Activated naive CD4-positive, alpha-beta T cell treated with anti-CD3 and anti-CD28 coated beads, Interleukin-2, amount 10 ng/mL, durations not matched to agents 7 days and 5 days (primary cell): Measurements from ENCODE around the gene CTNNA3.
A peak's percentile ranks its signal among the peaks of the same experiment; 100 is the strongest.
"Not testable (repeated sequence)": the region's sequence is repeated elsewhere in the genome, so short reads cannot be mapped to it uniquely, and the experiment has no call there.

Source experiments
- CTCF ChIA-PET: fragments of 350-600 bp; sonication (Branson Sonifier 250); formaldehyde crosslinking; loops from one replicate; lab custom pipeline; 2021; ENCODE audit warnings: antibody characterized with exemption; lab: Charles Lee
- DNase-seq: peaks from one replicate; pipeline ENCODE4 v3.0.0-alpha.2; 2020
- H3K27ac Mint-ChIP-seq: one replicate; pipeline ENCODE4 v1.8.0; 2021; ENCODE audit warnings: mild to moderate bottlenecking, moderate library complexity, mixed read lengths
- H3K27me3 Mint-ChIP-seq: one replicate; pipeline ENCODE4 v1.8.0; 2021; ENCODE audit warnings: mild to moderate bottlenecking, mixed read lengths
- H3K36me3 Mint-ChIP-seq: one replicate; pipeline ENCODE4 v1.8.0; 2021; ENCODE audit warnings: mixed read lengths
- H3K4me1 Mint-ChIP-seq: one replicate; pipeline ENCODE4 v1.8.0; 2021; ENCODE audit warnings: mixed read lengths
- H3K4me3 Mint-ChIP-seq: one replicate; pipeline ENCODE4 v1.8.0; 2021; ENCODE audit warnings: mild to moderate bottlenecking, moderate library complexity, mixed read lengths
- H3K9me3 Mint-ChIP-seq: one replicate; pipeline ENCODE4 v1.8.0; 2021; ENCODE audit warnings: mixed read lengths

CTNNA3 gene

GRCh38 chr10:67539312-67539711, 156.7 kb downstream of the CTNNA3 start:
- Mint-ChIP-seq H3K27me3 (peaks cover 6% of the 10 kb centered on the region), H3K9me3 (no peaks in the 10 kb centered on the region), H3K4me1 (peaks cover 3% of the 10 kb centered on the region), H3K4me3 (no peak overlapping the region), H3K36me3 (no peaks in the 10 kb centered on the region), H3K27ac (no peak overlapping the region)
- CTCF ChIA-PET = no interaction called here
- no peak for DNase-seq

GRCh38 chr10:67537906-67538305, 158.1 kb downstream of the CTNNA3 start:
- Mint-ChIP-seq H3K36me3 (no peaks in the 10 kb centered on the region), H3K4me3 (no peak overlapping the region), H3K27ac (no peak overlapping the region), H3K9me3 (no peaks in the 10 kb centered on the region), H3K27me3 (peaks cover 4% of the 10 kb centered on the region), H3K4me1 (peaks cover 3% of the 10 kb centered on the region)
- CTCF ChIA-PET = no interaction called here
- DNase-seq = no peak

- CTCF ChIA-PET = no interaction called here
- Mint-ChIP-seq H3K4me1 (peaks cover 3% of the 10 kb centered on the region), H3K9me3 (no peaks in the 10 kb centered on the region), H3K4me3 (no peak overlapping the region), H3K27ac (no peak overlapping the region), H3K27me3 (peaks cover 9% of the 10 kb centered on the region), H3K36me3 (no peaks in the 10 kb centered on the region)
- DNase-seq = no peak
Measured at GRCh38 chr10:67533376-67533775, 162.6 kb downstream of the CTNNA3 start.

- H3K4me1 Mint-ChIP-seq, H3K36me3 Mint-ChIP-seq, DNase-seq, H3K27ac Mint-ChIP-seq, H3K27me3 Mint-ChIP-seq, H3K4me3 Mint-ChIP-seq, H3K9me3 Mint-ChIP-seq: not testable (repeated sequence)
- CTCF ChIA-PET = interaction anchor here (0.6 kb wide), 1 partner anchor 833 kb away, joined by 3 read pairs; no protein-coding TSS in a partner anchor
Measured at GRCh38 chr10:67530990-67531389, 165.0 kb downstream of the CTNNA3 start.

GRCh38 chr10:67527351-67527750, 168.6 kb downstream of the CTNNA3 start:
- H3K27ac Mint-ChIP-seq = no peak overlapping the region
- no peak overlapping the region for H3K4me3 Mint-ChIP-seq
- H3K27me3 Mint-ChIP-seq = peaks cover 7% of the 10 kb centered on the region
- CTCF ChIA-PET = no interaction called here
- H3K36me3 Mint-ChIP-seq = no peaks in the 10 kb centered on the region
- no peaks in the 10 kb centered on the region for H3K9me3 Mint-ChIP-seq
- no peaks in the 10 kb centered on the region for H3K4me1 Mint-ChIP-seq
- no peak for DNase-seq

GRCh38 chr10:67521546-67521945, 174.4 kb downstream of the CTNNA3 start:
- H3K36me3 Mint-ChIP-seq = no peaks in the 10 kb centered on the region
- no peak overlapping the region for H3K4me3 Mint-ChIP-seq
- no peak for DNase-seq
- H3K9me3 Mint-ChIP-seq = no peaks in the 10 kb centered on the region
- CTCF ChIA-PET = interaction anchor here (0.7 to 5.3 kb wide), 7 partner anchors 25 to 594 kb away, joined by 3 to 27 read pairs (median 3); no protein-coding TSS in a partner anchor
- H3K27me3 Mint-ChIP-seq = no peaks in the 10 kb centered on the region
- no peaks in the 10 kb centered on the region for H3K4me1 Mint-ChIP-seq
- no peak overlapping the region for H3K27ac Mint-ChIP-seq

GRCh38 chr10:67520924-67521520, 175.0 kb downstream of the CTNNA3 start:
- no peak overlapping the region for H3K4me3 Mint-ChIP-seq
- H3K36me3 Mint-ChIP-seq = no peaks in the 10 kb centered on the region
- H3K27me3 Mint-ChIP-seq = no peaks in the 10 kb centered on the region
- H3K9me3 Mint-ChIP-seq = no peaks in the 10 kb centered on the region
- no peak overlapping the region for H3K27ac Mint-ChIP-seq
- H3K4me1 Mint-ChIP-seq = no peaks in the 10 kb centered on the region
- peak; percentile 49 for DNase-seq
- CTCF ChIA-PET = interaction anchor here (0.7 to 5.3 kb wide), 7 partner anchors 25 to 594 kb away, joined by 3 to 27 read pairs (median 3); no protein-coding TSS in a partner anchor

- H3K27me3 Mint-ChIP-seq = no peaks in the 10 kb centered on the region
- H3K36me3 Mint-ChIP-seq = no peaks in the 10 kb centered on the region
- CTCF ChIA-PET = interaction anchor here (0.9 to 5.3 kb wide), 3 partner anchors 260 to 1311 kb away, joined by 3 to 27 read pairs (median 3); no protein-coding TSS in a partner anchor
- no peaks in the 10 kb centered on the region for H3K4me1 Mint-ChIP-seq
- H3K4me3 Mint-ChIP-seq = no peak overlapping the region
- no peak for DNase-seq
- no peaks in the 10 kb centered on the region for H3K9me3 Mint-ChIP-seq
- H3K27ac Mint-ChIP-seq = no peak overlapping the region
Measured at GRCh38 chr10:67519434-67519833, 176.6 kb downstream of the CTNNA3 start.

GRCh38 chr10:67518756-67519155, 177.2 kb downstream of the CTNNA3 start:
- Mint-ChIP-seq H3K9me3 (no peaks in the 10 kb centered on the region), H3K27me3 (no peaks in the 10 kb centered on the region), H3K4me3 (no peak overlapping the region), H3K36me3 (no peaks in the 10 kb centered on the region), H3K27ac (no peak overlapping the region), H3K4me1 (no peaks in the 10 kb centered on the region)
- no peak for DNase-seq
- CTCF ChIA-PET = interaction anchor here (5.3 kb wide), 1 partner anchor 260 kb away, joined by 27 read pairs; no protein-coding TSS in a partner anchor

- H3K4me3 Mint-ChIP-seq = no peak overlapping the region
- no peaks in the 10 kb centered on the region for H3K36me3 Mint-ChIP-seq
- H3K4me1 Mint-ChIP-seq = no peaks in the 10 kb centered on the region
- no peak for DNase-seq
- no peak overlapping the region for H3K27ac Mint-ChIP-seq
- CTCF ChIA-PET = interaction anchor here (5.3 kb wide), 1 partner anchor 261 kb away, joined by 27 read pairs; no protein-coding TSS in a partner anchor
- H3K9me3 Mint-ChIP-seq = no peaks in the 10 kb centered on the region
- no peaks in the 10 kb centered on the region for H3K27me3 Mint-ChIP-seq
Measured at GRCh38 chr10:67518043-67518442, 178.0 kb downstream of the CTNNA3 start.

GRCh38 chr10:67506757-67507091, 189.3 kb downstream of the CTNNA3 start:
- Mint-ChIP-seq H3K4me3 (no peak overlapping the region), H3K36me3 (no peaks in the 10 kb centered on the region), H3K27me3 (no peaks in the 10 kb centered on the region), H3K4me1 (no peaks in the 10 kb centered on the region), H3K9me3 (peaks cover 2% of the 10 kb centered on the region), H3K27ac (no peak overlapping the region)
- DNase-seq = no peak
- CTCF ChIA-PET = no interaction called here

- no peaks in the 10 kb centered on the region for H3K27me3 Mint-ChIP-seq
- H3K9me3 Mint-ChIP-seq = peaks cover 2% of the 10 kb centered on the region
- DNase-seq = no peak
Measured at GRCh38 chr10:67506083-67506756, 189.8 kb downstream of the CTNNA3 start.

GRCh38 chr10:67492317-67493019, 203.5 kb downstream of the CTNNA3 start:
- Mint-ChIP-seq H3K9me3 (no peaks in the 10 kb centered on the region), H3K4me3 (no peak overlapping the region)

More at GRCh38 chr10:67506083-67506756, 189.8 kb downstream of the CTNNA3 start:
- no peak overlapping the region for H3K4me3 Mint-ChIP-seq
- H3K36me3 Mint-ChIP-seq = no peaks in the 10 kb centered on the region
- no peak overlapping the region for H3K27ac Mint-ChIP-seq
- H3K4me1 Mint-ChIP-seq = no peaks in the 10 kb centered on the region
- CTCF ChIA-PET = no interaction called here

GRCh38 chr10:67487906-67488619, 207.9 kb downstream of the CTNNA3 start:
- no peaks in the 10 kb centered on the region for H3K36me3 Mint-ChIP-seq
- no peaks in the 10 kb centered on the region for H3K9me3 Mint-ChIP-seq
- H3K4me3 Mint-ChIP-seq = no peak overlapping the region
- no peak overlapping the region for H3K27ac Mint-ChIP-seq
- DNase-seq = no peak
- no peaks in the 10 kb centered on the region for H3K27me3 Mint-ChIP-seq
- no peaks in the 10 kb centered on the region for H3K4me1 Mint-ChIP-seq
- CTCF ChIA-PET = no interaction called here

More at GRCh38 chr10:67492317-67493019, 203.5 kb downstream of the CTNNA3 start:
- CTCF ChIA-PET = interaction anchor here (0.7 to 1.0 kb wide), 2 partner anchors 28 to 36 kb away, joined by 3 read pairs; no protein-coding TSS in a partner anchor
- no peaks in the 10 kb centered on the region for H3K4me1 Mint-ChIP-seq
- H3K27ac Mint-ChIP-seq = no peak overlapping the region
- no peaks in the 10 kb centered on the region for H3K27me3 Mint-ChIP-seq
- no peak for DNase-seq
- H3K36me3 Mint-ChIP-seq = no peaks in the 10 kb centered on the region
